HG03095 (cell line): ENCODE results near the gene PTPRN2.

Experiments
- ATAC-seq: cut with Tn5 transposase; IDR thresholded peaks from one replicate; pipeline ENCODE4 v1.9.1; 2021; ENCODE audit warnings: moderate library complexity; ENCODE audit not compliant: unreplicated experiment

PTPRN2 gene

GRCh38 chr7:158133057-158133456 lies 454.6 kb downstream of the PTPRN2 start:
- ATAC-seq, result no peak

- ATAC-seq, result no peak
These were observed 457.6 kb downstream of the PTPRN2 start for GRCh38 chr7:158130023-158130409.

GRCh38 chr7:158129037-158130022 lies 458.3 kb downstream of the PTPRN2 start:
- no peak for ATAC-seq

GRCh38 chr7:158128572-158128971 lies 459.1 kb downstream of the PTPRN2 start:
- ATAC-seq, result no peak

GRCh38 chr7:158127241-158127640 lies 460.4 kb downstream of the PTPRN2 start:
- ATAC-seq, result no peak

- ATAC-seq, result no peak
These were observed 461.0 kb downstream of the PTPRN2 start for GRCh38 chr7:158126661-158127060.

- no peak for ATAC-seq
These were observed 461.9 kb downstream of the PTPRN2 start for GRCh38 chr7:158125721-158126120.

- ATAC-seq, result no peak
These were observed 462.5 kb downstream of the PTPRN2 start for GRCh38 chr7:158125091-158125490.

GRCh38 chr7:158124671-158125079 lies 462.9 kb downstream of the PTPRN2 start:
- no peak for ATAC-seq

GRCh38 chr7:158123753-158124152 lies 463.9 kb downstream of the PTPRN2 start:
- ATAC-seq, result no peak

GRCh38 chr7:158123214-158123613 lies 464.4 kb downstream of the PTPRN2 start:
- ATAC-seq, result no peak

- ATAC-seq, result no peak
These were observed 466.1 kb downstream of the PTPRN2 start for GRCh38 chr7:158121441-158122045.

- no peak for ATAC-seq
These were observed 466.9 kb downstream of the PTPRN2 start for GRCh38 chr7:158120716-158121115.

- ATAC-seq, result no peak
These were observed 467.3 kb downstream of the PTPRN2 start for GRCh38 chr7:158120316-158120715.

GRCh38 chr7:158117341-158118222 lies 470.0 kb downstream of the PTPRN2 start:
- ATAC-seq, result no peak

- ATAC-seq, result no peak
These were observed 471.4 kb downstream of the PTPRN2 start for GRCh38 chr7:158116235-158116634.

GRCh38 chr7:158114056-158114850 lies 473.4 kb downstream of the PTPRN2 start:
- no peak for ATAC-seq

- no peak for ATAC-seq
These were observed 474.1 kb downstream of the PTPRN2 start for GRCh38 chr7:158113321-158114025.

- ATAC-seq, result no peak
These were observed 474.9 kb downstream of the PTPRN2 start for GRCh38 chr7:158112571-158113320.
